Stimulated activated naive B cell treated with anti-CD40 and anti-IgM and Interleukin-4, amounts not matched to agents 10 μg/mL and 1 μg/mL and 100 μg/mL, for 72 hours (primary cell): Measurements from ENCODE around the gene KCP.

Experiments used
- ATAC-seq, 2 donors: fragments of 150-1000 bp; cut with Tn5 transposase; replicated peaks; 2 replicates each; pipeline ENCODE4 v1.10.0; 2021; ENCODE audit warnings: moderate library complexity in 1 of 2
- DNase-seq: peaks from one replicate; pipeline ENCODE4 v3.0.0; 2021
- H3K27ac Mint-ChIP-seq: one replicate; pipeline ENCODE4 v1.8.0; 2022; ENCODE audit warnings: mild to moderate bottlenecking, mixed read lengths
- H3K27me3 Mint-ChIP-seq, 2 donors: one replicate each; pipeline ENCODE4 v1.8.0; 2022; ENCODE audit warnings: mixed read lengths in 2 of 2
- H3K36me3 Mint-ChIP-seq, 2 donors: one replicate each; pipeline ENCODE4 v1.8.0; 2022; ENCODE audit warnings: mixed read lengths in 2 of 2, mild to moderate bottlenecking in 1 of 2
- H3K4me1 Mint-ChIP-seq, 2 donors: one replicate each; pipeline ENCODE4 v1.8.0; 2022; ENCODE audit warnings: mixed read lengths in 2 of 2, mild to moderate bottlenecking in 1 of 2
- H3K4me3 Mint-ChIP-seq, 2 donors: one replicate each; pipeline ENCODE4 v1.8.0; 2022; ENCODE audit warnings: mild to moderate bottlenecking in 2 of 2, mixed read lengths in 2 of 2, moderate library complexity in 1 of 2
- H3K9me3 Mint-ChIP-seq, 2 donors: one replicate each; pipeline ENCODE4 v1.8.0; 2022; ENCODE audit warnings: mixed read lengths in 2 of 2, mild to moderate bottlenecking in 1 of 2

The KCP gene

DNA sequence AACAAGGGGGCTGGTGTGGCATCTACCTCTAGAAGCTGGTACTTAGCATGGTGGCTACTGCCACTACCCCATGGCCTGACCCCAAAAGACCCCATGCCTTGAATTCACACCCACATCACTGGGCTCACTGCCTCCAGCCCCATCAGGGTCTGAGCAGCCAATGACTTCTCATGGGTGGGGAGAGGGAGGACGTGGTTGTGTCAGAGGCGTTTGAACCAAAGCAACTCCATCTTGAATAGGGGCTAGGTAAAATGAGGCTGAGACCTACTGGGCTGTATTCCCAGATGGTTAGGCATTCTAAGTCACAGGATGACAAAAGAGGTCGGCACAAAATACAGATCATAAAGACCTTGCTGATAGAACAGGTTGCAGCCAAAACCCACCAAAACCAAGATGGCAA lies 15.2 kb downstream of the KCP start:
- H3K27me3 Mint-ChIP-seq: peaks cover 4 to 31% of the 10 kb centered on the region in 2 donors
- H3K9me3 Mint-ChIP-seq: peaks cover 2 to 5% of the 10 kb centered on the region in 2 donors
- ATAC-seq (no peak), DNase-seq (no peak)
- no peak overlapping the region for H3K4me3 Mint-ChIP-seq
- H3K4me1 Mint-ChIP-seq: peaks cover 0 to 2% of the 10 kb centered on the region in 2 donors
- H3K36me3 Mint-ChIP-seq: peaks cover 4% of the 10 kb centered on the region in 2 donors
- H3K27ac Mint-ChIP-seq: no peak overlapping the region

DNA sequence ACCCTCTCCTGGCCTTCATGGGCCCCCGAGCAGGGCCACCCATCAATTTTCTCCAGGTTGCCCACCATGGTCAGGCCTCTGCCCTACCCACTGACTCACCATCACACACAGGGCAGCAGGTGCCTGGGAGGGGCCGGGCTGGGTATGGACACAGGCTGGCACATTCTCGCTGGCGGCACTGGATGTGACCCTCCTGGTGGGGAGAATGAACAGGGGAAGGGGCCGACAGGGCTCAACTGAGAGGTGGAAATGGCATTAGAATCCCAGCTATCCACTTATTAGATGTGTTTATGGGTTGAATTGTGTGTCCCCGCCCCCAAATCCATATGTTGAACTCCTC lies 16.4 kb downstream of the KCP start:
- ATAC-seq: no peak

DNA sequence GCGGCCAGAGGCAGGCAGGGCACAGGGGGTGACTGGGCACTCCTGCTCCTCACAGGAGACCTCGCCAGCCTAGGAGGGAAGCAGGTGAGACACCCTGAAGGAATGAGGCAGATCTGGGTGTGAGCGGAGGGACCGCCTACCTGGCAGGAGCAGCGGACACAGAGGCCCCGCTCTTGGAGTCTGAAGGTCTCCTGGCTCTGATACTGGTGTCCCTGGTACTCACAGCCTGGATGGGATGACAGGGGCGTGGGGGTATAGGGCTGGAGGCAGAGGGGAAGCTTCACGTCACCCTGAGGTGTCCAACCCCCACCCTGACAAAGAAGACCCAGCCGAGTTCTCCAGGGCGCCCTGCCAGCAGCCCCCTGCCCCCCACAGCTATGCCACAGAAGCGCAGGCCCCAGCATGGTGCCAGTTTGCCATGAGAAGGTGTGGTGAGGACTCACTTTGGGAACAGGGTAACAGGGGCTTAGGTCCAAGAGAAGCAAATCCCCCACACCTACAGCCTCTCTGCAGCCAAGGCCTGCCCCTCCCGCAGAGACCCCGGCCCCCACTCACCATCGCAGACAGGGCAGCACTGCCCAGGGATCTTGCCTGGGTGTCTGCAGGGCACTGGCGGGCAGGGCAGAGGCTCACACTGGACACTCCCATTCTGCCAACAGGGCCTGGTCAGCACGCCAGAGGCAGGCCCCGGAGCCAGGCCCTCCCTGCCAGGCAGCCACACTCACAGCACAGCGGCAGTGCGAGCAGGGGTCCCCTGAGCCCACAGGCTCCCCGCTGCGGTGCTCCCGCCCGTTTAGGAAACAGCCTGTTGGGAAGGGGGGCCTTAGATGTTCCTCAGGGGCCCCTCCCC lies 17.0 kb downstream of the KCP start:
- ATAC-seq: no peak

More for the DNA sequence above, 16.4 kb downstream of the KCP start:
- peaks cover 0 to 4% of the 10 kb centered on the region in 2 donors for H3K4me1 Mint-ChIP-seq
- no peak overlapping the region for H3K4me3 Mint-ChIP-seq
- H3K27ac Mint-ChIP-seq: no peak overlapping the region
- peaks cover 2 to 5% of the 10 kb centered on the region in 2 donors for H3K9me3 Mint-ChIP-seq
- DNase-seq: no peak
- H3K27me3 Mint-ChIP-seq: peaks cover 8 to 41% of the 10 kb centered on the region in 2 donors
- peaks cover 4% of the 10 kb centered on the region in 2 donors for H3K36me3 Mint-ChIP-seq

DNA sequence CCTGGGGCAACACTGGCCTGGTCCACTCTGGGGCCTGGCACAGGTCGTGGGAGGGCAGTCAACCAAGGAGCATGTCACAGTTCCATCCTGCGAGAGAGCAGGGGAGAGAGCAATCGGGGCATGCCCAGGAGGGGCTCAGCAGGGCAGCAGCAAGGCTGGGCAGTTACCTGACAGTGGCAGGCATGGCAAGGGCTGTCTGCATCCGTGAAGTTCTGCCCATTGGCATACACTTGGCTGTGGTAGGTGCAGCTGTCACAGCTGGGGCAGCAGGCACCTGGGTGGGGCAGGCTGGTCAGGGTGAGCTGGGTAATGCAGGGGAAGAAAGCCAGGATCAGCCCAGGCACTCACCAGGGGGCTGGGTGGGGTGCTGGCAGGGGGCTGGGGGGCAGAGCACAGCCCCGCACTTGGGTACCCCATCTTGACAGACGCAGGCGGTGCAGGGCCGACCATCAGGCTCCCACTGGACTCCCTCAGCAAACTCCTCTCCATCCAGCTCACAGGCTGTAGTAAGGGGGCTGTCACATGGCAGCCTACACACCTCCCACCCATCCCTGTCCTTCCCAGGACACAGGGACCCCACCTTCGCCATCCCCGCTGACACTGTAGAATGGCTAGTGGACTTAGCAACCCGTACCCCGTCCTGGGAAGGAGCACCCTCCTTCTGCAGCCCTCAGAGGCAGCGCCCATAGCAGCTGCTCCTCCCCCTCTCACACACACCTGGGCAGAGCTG lies 17.8 kb downstream of the KCP start:
- peaks cover 8 to 41% of the 10 kb centered on the region in 2 donors for H3K27me3 Mint-ChIP-seq
- no peak overlapping the region for H3K4me3 Mint-ChIP-seq
- ATAC-seq: no peak
- H3K9me3 Mint-ChIP-seq: no peaks in the 10 kb centered on the region
- H3K36me3 Mint-ChIP-seq: no peaks in the 10 kb centered on the region
- peaks cover 0 to 4% of the 10 kb centered on the region in 2 donors for H3K4me1 Mint-ChIP-seq
- no peak for DNase-seq
- no peak overlapping the region for H3K27ac Mint-ChIP-seq

More for the DNA sequence above, 17.0 kb downstream of the KCP start:
- Mint-ChIP-seq H3K36me3 (peaks cover 2% of the 10 kb centered on the region in 2 donors), H3K27ac (no peak overlapping the region), H3K27me3 (peaks cover 8 to 41% of the 10 kb centered on the region in 2 donors), H3K4me1 (peaks cover 0 to 4% of the 10 kb centered on the region in 2 donors), H3K9me3 (peaks cover under 1 to 2% of the 10 kb centered on the region in 2 donors), H3K4me3 (no peak overlapping the region)
- DNase-seq: no peak

- ATAC-seq (no peak), DNase-seq (no peak)
- Mint-ChIP-seq H3K27me3 (peaks cover 8 to 38% of the 10 kb centered on the region in 2 donors), H3K4me3 (no peak overlapping the region), H3K9me3 (no peaks in the 10 kb centered on the region), H3K36me3 (no peaks in the 10 kb centered on the region), H3K4me1 (peaks cover 0 to 4% of the 10 kb centered on the region in 2 donors), H3K27ac (no peak overlapping the region)
Measured at GRCh38 chr7:128891942-128892269, 18.6 kb downstream of the KCP start.

GRCh38 chr7:128891110-128891941 lies 19.2 kb downstream of the KCP start:
- H3K27me3 Mint-ChIP-seq: peaks cover 8 to 35% of the 10 kb centered on the region in 2 donors
- H3K36me3 Mint-ChIP-seq: no peaks in the 10 kb centered on the region
- no peak for DNase-seq
- H3K4me1 Mint-ChIP-seq: peaks cover 0 to 4% of the 10 kb centered on the region in 2 donors
- ATAC-seq: peak; percentile 56 to 59
- no peak overlapping the region for H3K27ac Mint-ChIP-seq
- peak overlapping the region in 1 of 2 donors; percentile 33 for H3K4me3 Mint-ChIP-seq
- no peaks in the 10 kb centered on the region for H3K9me3 Mint-ChIP-seq

GRCh38 chr7:128890306-128891109 lies 20.0 kb downstream of the KCP start:
- Mint-ChIP-seq H3K36me3 (no peaks in the 10 kb centered on the region), H3K27ac (no peak overlapping the region), H3K9me3 (no peaks in the 10 kb centered on the region), H3K27me3 (peaks cover 13 to 42% of the 10 kb centered on the region in 2 donors), H3K4me3 (peak overlapping the region; percentile 42 to 65), H3K4me1 (peaks cover 0 to 4% of the 10 kb centered on the region in 2 donors)
- no peak for DNase-seq
- peak in 1 of 2 donors; percentile 39 for ATAC-seq

DNA sequence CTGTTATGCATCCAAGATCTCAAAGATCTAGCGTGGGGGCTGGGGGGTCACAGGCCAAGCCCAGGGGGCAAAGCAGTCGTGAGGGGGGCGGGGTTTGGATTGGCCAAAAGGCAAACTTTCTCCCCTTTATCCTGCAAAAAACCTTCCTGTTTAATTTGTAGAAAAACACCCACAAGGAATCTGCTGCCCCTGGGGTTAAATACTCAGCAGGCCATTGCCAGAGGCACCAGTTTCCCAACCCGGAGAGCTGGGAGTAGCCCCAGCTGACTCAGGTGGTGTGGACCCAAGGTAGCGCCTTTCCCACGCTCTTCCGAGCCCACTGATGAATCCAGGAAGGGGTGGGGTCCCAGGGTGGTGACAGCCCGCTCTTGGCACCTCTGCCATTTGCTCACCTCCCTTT lies 21.4 kb downstream of the KCP start:
- Mint-ChIP-seq H3K36me3 (no peaks in the 10 kb centered on the region), H3K4me3 (no peak overlapping the region), H3K27ac (no peak overlapping the region), H3K4me1 (peaks cover 0 to 4% of the 10 kb centered on the region in 2 donors), H3K9me3 (no peaks in the 10 kb centered on the region), H3K27me3 (peaks cover 13 to 56% of the 10 kb centered on the region in 2 donors)
- ATAC-seq (no peak), DNase-seq (no peak)

- DNase-seq (no peak), ATAC-seq (no peak)
- Mint-ChIP-seq H3K27me3 (peaks cover 13 to 56% of the 10 kb centered on the region in 2 donors), H3K36me3 (no peaks in the 10 kb centered on the region), H3K4me1 (peaks cover 0 to 4% of the 10 kb centered on the region in 2 donors), H3K27ac (no peak overlapping the region), H3K4me3 (no peak overlapping the region), H3K9me3 (no peaks in the 10 kb centered on the region)
Measured at GRCh38 chr7:128888756-128889095, 21.8 kb downstream of the KCP start.

- Mint-ChIP-seq H3K9me3 (no peaks in the 10 kb centered on the region), H3K27ac (no peak overlapping the region), H3K4me1 (peaks cover 0 to 6% of the 10 kb centered on the region in 2 donors), H3K36me3 (no peaks in the 10 kb centered on the region), H3K4me3 (no peak overlapping the region), H3K27me3 (peaks cover 13 to 54% of the 10 kb centered on the region in 2 donors)
- DNase-seq (no peak), ATAC-seq (no peak)
Measured at GRCh38 chr7:128888039-128888755, 22.3 kb downstream of the KCP start.

- H3K9me3 Mint-ChIP-seq: no peaks in the 10 kb centered on the region
- peaks cover 0 to 6% of the 10 kb centered on the region in 2 donors for H3K4me1 Mint-ChIP-seq
- no peak overlapping the region for H3K4me3 Mint-ChIP-seq
- ATAC-seq (no peak), DNase-seq (no peak)
- H3K27me3 Mint-ChIP-seq: peaks cover 13 to 46% of the 10 kb centered on the region in 2 donors
- H3K27ac Mint-ChIP-seq: no peak overlapping the region
- H3K36me3 Mint-ChIP-seq: no peaks in the 10 kb centered on the region
Measured at GRCh38 chr7:128887169-128888038, 23.1 kb downstream of the KCP start.

- no peaks in the 10 kb centered on the region for H3K36me3 Mint-ChIP-seq
- no peak for DNase-seq
- H3K27me3 Mint-ChIP-seq: peaks cover 10 to 42% of the 10 kb centered on the region in 2 donors
- H3K4me1 Mint-ChIP-seq: peaks cover 0 to 4% of the 10 kb centered on the region in 2 donors
- ATAC-seq: no peak
- no peak overlapping the region for H3K27ac Mint-ChIP-seq
- H3K9me3 Mint-ChIP-seq: no peaks in the 10 kb centered on the region
- no peak overlapping the region for H3K4me3 Mint-ChIP-seq
Measured at GRCh38 chr7:128886391-128887168, 23.9 kb downstream of the KCP start.
